ENCODE measurements around the gene RNASEH2B.

DNA sequence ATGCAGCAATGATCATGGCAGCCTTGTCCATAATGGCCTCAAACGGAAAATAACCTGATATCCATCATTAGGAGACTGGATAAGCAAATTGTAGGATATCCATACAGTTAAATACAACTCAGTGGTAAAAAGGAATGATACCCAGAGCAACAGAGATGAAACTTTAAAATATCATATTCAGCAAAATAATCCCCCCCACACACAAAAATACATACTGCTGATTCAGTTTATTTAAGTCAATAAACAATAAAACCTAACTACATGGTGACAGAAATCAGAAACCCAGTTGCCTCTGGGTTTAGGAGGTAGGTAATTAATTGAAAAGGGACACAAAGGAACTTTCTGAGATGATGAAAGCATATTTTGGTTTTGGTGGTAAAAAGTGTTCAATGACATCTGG, 38.2 kb upstream of the RNASEH2B start:
- TF ChIP-seq CTCF (IDR thresholded peaks at IDR 0.05; ENCODE audit: low read length) (no peak), EZH2 (optimal IDR thresholded peaks at IDR 0.05; ENCODE audit: low read depth, low read length) (no peak)

Measured in MM.1S (cell line).